HG03521 (cell line): ENCODE results near the gene TASP1.

Experiments
- ATAC-seq: cut with Tn5 transposase; IDR thresholded peaks from one replicate; pipeline ENCODE4 v1.9.1; 2021; ENCODE audit warnings: mild to moderate bottlenecking, moderate library complexity; ENCODE audit not compliant: unreplicated experiment

Gene TASP1

DNA sequence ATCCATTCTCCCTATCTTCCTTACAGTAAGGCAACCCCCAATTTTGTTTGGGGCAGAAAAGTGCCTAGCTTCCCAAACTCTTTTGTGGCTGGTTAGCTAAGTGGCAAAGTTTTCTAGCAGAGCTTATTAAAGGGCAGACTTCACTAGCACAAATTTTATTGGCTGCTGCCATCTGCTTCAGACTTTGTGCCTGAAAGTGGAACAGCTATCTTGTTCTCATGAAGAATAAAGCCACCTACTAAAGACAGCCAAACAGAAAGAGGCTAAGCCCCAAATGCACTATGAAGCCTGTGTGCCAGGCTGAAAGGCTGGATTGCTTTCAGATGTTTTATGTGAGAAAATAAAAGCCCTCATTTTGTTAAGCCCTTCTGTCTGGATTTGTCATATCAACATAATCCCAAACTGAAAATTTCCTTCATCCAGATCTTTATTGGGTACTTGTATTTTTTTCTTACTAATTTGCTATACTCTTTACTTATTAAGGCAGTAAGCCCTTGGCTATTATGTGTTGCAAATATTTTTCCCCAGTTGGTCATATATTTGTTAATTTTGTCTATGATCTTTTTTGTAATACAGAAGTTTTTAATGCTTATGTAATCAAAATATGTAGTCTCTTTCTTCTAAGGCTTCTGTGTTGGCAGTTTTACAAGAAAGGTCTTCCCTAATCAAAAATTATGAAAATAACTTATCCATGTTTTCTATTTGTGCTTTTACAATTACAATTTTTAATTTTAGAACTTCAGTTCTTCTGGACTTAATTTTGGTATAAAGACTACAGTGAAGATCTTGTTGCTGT is 191.1 kb downstream of the TASP1 start:
- no peak for ATAC-seq

DNA sequence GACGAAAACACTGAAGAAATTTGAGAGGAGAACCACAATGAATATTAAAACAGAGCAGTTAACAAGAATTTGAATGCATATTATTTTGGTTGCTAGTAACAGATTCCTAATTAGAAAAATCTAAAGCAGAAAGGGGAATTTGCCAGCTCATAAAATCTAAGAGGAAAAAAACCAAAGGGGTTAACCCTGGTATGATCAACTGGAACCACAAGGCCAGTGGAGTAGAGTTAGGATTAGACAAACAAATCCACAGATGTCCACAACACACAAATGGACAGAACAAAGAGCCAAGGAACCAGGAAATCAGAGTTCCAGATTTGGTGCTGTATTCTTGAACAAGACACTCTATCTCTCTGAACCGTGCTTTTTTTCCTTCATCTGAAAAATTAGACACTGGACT is 195.0 kb downstream of the TASP1 start:
- ATAC-seq, result no peak

DNA sequence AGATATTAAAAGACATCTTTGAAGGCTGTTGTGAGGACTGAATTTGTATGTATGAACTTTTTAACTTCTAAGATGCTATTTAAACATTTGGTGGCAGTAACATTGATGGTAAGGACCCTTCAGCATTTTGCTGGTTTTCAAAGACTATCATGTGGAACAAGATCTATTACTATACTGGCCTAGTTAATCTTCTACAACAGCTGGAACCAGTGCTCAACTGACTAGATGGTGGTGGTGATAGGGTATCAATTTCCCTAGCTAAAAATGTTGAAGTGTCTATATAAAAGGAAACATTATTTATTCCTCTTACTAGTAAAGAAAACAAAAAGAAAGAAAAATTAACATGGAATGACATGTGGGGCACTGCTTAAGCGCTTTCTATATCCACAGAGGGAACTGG is 195.7 kb downstream of the TASP1 start:
- ATAC-seq, result no peak

DNA sequence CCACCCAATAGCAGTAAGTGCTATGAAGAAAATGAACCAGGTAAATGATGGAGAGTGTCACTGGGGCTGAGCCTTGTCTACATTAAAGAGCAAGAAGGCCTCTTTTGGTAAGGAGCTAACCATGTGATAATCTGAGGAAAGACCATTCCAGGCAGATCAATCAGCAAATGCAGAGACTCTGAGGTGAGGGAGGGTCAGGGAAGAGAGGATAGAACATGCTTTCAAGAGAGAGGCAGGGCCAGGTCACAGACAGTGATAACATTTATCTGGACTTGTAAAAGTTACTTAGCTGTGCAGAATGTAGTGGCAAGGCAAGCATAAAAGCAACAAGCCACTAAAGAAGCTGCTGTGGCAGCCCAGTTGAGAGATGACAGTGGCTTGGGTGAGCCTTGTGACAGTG is 197.3 kb downstream of the TASP1 start:
- no peak for ATAC-seq

DNA sequence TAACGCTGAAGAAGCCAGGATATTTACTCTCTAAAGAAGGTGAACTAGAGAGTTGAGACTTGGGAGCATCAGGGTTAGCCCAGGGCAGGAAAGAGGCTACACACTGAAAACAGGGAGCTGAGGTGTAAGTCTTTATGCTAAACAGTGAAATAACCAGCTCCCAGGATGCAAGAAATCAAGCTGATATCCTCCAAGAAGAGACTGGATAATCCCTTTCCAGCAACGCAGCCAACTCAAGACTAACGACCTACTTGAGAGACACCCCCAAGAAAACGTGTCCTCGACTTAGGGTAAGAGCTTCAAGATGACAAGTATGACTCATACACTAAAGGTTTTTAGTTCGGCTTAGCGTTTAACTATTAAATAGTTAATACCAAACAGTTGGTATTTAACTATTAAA is 202.2 kb downstream of the TASP1 start:
- no peak for ATAC-seq

DNA sequence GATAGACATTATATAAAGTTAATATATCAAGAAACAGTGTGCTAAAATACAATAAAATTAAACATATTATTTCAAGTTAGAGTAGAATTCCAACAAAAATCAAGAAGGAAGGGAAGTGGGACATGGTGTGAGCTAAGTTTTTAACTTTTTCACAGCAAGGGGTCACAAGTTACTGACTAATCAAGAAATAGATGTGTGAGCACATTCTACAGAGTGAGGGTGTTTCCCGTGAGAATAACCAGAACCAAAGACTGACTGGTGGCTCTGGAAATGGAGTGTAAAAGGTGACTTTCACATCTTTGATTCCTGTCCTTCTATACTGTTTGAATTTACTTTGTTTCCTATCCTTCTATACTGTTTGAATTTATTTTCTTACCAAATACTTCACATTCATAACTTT is 206.6 kb downstream of the TASP1 start:
- ATAC-seq, result no peak

DNA sequence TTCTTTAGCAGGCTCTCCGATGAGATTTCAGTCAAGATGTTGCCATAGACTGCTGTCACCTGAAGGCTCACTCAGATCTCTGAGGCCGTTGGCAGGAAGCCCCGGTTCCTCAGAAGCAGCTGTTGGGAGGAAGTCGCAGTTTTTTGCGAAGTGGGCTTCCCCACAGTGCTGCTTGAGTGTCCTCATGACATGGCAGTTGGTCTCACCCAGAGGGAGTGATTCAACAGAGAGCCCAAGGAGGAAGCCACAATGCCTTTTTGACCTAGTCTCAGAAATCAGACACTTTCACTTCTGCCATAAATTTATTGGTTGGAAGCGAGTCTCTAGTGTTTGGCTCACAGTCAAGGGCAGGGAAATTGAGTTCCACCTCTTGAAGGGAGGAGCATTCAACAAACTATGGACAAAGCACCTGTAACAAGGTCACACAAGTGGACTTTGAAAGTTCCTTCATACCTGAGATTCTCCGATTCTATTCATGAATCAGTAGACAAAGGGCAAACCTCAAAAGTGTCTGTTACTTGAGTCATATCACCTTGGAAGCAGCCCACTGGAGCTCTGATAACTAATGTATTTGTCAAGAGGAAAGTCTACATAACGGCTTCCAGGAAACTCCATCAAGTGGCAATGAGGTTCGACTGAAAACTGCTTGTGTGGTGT is 208.3 kb downstream of the TASP1 start:
- ATAC-seq, result no peak

DNA sequence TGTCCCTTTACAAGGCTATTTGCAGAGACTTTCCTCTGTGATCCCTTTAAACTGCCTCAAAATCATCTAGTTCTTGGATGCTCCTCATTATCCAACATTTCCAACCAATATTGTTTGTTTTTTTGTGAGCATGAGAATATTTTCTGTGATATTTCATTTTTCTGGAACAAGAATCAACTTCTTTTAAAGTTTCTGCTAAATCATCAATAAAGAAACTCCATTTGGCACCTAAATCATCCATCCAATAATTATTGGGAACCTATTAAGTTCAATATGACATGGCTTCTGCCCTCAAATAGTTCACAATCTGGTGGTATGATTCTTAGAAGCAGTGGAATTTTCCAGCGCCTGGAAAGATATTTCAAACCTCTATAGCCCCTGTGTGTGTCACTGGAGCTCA is 210.0 kb downstream of the TASP1 start:
- no peak for ATAC-seq

DNA sequence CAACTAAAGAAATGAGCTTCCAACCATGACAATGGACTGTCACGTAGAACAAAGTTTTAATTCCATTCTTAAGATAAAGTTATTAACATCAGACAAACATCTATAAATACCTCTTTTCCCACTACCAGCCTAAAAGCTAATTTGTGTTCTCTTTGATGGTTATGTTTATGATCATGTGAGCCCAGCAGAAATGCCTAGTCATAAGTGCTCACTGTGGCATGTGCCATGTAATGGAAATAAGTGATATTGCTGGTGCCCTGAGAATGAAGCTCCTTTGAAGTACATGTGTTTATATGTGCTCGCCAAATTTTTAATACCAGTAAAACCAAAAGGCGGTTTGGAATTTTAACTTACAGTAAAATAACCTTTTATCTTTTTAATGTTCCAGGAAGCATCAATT is 211.9 kb downstream of the TASP1 start:
- ATAC-seq, result no peak

DNA sequence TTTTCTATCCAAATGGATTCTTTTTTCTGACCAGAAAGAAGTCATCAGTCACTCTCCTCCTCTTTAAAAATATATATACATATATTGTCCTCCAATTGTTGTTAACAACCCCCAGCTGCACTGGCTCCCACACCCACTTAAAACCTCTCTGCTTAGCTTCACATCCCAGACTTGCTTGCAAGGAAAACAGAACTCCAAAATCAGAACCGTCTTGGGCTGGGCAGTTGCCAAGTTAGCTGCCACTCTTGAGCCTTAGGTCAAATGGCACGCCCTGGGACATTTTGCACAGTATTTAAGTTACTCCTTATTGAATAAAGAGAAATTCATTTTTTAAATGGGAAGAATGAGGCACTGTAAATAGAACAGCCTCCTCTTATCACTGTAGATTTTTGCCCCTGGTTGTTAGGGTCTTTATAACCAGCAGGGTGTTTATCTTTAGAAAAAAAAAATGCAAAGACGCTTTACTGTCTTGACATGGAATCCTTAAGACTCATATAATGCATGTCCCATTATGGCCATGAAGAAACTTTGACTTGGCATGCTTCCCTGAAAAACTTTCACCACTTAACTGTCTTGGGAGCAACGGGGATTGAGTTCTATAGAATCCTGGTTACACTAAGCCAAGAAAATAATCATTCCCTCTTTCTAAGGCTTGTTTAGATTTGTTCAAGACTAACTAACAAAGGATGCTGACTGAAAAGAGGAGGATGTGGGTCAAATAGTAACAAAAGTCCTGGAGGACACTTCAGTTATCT is 213.2 kb downstream of the TASP1 start:
- no peak for ATAC-seq

DNA sequence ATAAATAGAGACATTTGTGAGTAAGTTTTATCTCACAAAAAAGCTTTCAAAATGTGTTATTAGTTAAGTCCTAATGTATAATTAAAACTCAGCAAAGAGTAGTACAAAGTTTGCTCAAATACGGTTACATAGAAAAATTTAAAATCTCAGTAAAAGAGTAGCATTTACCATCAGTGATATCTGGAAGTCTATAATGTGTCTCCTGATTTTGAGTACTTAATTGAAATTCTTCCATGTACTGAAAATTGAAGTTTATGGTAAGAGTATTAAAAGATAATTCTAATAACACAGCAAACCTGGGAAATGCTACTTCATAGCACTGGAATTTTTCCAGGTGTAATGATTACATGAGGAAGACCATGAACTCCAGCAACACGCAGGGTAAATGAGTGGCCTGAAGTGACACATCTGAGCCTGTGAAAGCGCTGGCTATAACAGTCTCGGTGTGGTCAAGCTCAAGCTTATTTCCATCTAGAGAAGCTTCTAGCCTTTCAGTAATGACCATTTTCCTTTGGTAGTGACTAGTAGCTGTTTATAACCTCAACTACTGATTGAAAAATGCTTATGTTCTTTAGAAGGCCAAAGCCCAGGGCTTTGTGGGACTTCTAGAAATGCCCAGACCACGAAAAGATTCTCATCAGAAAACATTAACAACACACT is 214.4 kb downstream of the TASP1 start:
- ATAC-seq, result no peak

DNA sequence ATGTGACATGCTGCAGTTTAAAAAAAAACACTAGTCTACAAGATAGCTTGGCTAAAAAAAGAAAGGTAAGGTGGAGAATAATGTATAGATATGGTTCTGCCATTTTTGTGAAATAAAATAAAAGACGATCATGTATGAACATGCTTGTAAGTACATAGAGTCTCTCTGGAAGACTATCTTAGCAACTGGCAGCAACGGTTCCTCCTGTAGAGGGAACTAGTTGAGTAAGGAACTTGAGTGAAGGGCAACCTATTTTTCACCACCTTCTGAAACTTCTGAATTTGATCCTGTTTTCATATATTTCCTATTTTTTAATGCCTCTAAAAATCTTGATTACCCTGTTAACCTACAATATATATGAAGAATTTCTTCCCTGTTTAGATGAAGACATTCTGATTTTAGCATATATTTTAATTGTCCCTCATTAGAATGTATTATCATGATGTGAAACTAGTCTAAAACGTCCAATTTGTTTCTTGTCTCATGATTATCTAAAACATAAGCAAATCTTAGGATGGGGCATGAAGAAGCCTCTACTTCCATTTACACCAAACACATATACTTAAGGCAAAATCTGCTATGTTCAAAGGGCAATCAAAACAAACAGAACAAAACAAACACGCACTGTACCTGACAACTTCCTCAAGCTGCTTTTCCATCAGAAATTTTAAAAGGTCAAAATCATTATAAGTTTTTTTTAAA is 215.1 kb downstream of the TASP1 start:
- no peak for ATAC-seq

DNA sequence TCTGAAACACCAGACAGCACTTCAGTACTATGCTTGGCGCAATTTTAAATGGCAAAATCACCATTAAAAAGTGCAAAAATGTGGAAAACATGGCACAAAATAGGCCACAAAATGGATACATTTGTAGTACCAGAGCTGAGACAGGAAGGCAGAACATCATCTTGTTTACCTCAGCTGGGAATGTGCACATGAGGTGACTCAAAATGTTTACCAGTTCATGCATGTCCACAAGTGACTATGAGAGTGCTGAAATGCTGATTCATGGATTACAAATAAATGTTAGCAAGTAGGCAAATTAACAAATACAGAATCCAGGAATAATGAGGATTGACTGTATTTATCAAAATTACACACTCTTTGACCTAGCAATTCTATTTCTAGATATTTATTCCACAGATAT is 216.1 kb downstream of the TASP1 start:
- ATAC-seq, result no peak

DNA sequence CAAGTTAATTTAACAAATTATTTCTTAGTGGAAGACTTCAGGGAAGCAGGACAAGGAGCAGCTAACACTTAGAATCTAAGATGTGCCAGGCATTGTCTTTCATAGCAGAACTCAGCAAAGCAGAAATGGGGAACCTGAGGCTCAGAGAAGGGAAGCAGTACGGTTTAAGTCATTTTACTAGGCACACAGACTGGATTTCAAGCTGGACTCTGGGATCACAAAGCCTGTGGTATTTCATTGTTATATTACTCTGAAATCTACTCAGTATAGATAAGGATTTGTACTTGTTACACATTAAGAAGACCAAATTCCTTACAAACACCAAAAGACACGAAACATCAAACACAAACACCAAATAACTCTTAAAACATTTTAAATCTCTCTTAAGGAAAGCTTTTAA is 218.1 kb downstream of the TASP1 start:
- no peak for ATAC-seq

DNA sequence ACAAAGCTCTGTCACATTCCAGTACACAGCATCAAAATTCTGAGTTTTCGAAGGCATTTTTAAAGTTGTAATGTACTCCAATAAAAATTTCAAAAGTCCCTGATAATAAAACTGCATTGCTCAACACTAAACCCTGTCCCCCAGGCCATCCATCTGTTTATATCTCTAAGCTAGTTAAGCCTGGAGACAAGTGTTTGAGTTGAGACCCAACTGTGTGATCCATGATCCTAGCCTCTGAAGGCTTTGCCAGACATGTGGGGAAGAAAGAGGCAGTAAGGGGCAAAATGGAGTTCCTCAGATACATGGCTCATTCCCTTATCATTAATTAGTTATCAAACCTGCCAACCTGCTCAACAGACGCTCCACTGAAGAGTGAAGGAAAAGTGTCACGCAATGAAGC is 219.3 kb downstream of the TASP1 start:
- no peak for ATAC-seq

DNA sequence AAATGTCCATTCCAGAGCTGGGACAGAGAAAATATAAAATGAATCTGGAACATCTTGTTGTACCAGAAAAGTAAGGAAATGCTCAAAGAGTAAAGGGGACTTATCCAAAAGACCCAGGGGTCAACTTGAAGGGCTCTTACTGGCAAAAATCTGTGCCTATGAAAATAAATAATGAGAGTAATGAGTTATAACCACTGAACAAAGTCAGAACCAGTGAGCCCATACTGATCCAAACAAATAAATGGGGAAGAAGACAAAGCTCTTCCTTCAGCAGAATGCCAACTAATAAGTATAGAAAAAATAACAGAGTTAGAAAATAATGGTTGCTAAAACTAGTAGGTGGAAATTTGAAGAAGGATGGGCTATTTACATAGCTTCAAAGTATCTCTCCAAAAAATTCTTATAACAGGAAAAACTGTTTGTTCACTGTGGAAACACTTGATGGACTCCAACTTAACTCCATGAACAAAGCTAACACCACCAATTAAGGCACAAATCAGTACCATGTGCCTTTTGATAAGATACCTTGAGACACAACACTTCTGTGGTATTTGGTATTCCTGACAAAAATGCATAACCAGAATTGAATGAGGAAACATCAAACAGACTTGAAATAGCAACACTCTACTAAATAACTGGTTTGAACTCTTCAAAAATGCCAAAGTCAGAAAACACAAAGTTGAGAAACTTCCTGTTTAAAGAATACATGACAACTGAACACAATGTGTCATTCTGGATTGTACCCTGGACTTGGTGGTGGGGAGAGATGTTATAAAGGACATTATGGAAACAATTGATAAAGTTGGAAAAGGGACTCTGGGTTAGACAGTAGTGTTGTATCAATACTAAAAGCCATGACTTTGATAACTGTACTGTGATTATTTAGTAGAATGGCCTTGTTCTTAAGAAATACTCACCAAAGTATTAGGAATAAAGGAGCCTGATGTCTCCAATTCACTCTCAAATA is 220.2 kb downstream of the TASP1 start:
- ATAC-seq, result no peak

DNA sequence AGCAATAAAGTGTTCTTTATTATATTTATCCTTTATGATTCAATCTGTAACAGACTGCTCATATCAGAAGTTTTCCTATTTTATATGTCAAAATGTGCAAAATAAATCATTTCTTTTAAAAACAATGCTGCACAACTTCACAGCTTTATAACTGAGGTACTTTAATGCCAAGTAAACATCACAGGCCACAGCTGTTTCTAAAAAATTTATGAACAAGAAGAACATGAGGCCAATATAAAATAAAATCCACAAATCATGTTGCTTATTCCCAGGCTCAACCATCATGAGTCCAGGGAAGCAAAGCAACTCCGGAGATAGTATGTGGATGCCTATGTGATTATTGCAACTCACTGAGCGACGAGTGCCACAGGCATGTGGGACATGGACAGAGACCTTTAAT is 222.2 kb downstream of the TASP1 start:
- no peak for ATAC-seq

DNA sequence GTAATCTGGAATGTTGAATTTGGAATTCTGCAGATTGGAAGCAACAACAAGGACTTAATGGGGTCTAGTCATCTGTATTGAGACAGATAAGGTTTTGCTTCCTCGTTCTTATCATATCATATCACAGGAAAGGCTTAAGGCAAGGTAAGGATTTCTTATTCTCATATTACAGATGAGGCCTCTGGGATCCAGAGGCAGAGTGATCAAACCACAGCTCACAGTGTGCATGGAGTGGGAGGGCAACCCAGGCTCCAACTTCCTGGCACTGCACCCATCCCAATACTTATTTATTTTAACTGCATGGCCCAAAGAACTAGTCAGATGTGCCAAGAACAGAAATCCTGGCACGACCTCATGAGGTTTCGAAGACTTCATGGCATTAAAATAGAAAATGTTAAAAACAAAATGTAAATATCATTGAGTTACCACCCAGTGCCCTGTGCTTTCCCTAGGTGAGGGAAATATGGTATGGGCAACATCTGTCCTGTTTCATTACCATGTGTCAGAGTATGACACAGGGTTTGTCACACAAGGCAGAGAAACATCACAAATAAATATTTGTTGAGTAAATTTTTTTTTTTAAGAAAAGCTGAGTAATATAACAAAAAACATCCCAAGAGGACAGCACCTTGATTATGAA is 225.8 kb downstream of the TASP1 start:
- no peak for ATAC-seq

DNA sequence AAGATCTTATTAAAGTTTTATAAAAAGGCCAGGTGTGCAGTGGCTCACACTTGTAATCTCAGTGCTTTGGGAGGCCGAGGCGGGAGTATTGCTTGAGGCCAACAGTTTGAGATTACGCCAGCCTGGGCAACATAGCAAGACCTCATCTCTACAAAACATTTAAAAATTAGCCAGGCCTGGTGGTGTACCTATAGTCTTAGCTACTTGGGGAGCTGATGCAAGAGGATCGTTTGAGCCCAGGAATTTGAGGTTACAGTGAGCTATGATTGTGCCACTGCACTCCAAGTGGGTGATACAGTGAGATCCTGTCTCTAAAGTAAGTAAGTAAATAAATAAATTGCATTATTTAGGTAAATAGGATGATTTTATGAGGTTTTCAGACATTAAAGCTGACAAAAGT is 234.4 kb downstream of the TASP1 start:
- ATAC-seq, result no peak
